ENCODE measurements around the gene QRICH1. TPM values are rescaled to one million over a fixed set of nuclear protein-coding genes. Genes with fewer than 3 reads are reported as not detected.
A peak's percentile ranks its signal among the peaks of the same experiment; 100 is the strongest.

Gene QRICH1
- total and polyA plus RNA-seq, 2 of the 13 experiments (the other 11 are each of a cell fraction or from before 2014, with no cell fraction given): 52.6 to 102 TPM

DNA sequence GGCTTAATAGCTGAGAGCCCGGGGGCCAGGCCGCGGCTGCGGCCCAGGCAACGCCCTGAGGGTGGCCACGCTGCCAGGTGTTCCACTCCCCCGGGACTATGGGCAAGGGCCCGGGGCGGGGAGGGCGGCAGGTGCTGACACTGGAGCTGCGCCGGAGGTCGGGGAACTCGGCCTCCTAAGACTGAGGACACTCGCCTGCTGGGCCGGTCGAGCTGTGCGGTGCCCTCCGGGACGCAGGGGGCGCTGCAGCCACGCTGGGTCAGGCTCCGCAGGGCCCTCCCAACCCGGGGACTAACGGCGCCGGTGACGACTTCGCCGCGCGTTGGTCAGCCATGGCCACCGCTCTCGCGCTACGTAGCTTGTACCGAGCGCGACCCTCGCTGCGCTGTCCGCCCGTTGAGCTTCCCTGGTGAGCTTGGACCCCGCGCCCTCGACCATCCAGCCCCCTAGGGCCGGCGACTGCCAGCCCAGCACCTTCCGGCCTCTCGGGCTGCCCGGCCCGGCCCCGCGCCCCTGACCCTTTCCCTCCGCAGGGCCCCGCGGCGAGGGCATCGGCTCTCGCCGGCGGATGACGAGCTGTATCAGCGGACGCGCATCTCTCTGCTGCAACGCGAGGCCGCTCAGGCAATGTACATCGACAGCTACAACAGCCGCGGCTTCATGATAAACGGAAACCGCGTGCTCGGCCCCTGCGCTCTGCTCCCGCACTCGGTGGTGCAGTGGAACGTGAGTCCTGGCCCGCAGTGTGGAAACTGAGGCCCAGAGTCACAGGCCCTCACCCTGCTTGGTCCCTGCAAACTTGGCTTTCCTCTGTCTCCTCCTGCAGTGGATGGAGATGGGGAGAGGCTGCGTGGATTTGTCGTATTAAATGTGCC, 71.8 kb downstream of the QRICH1 start, which contains the start of gene NDUFAF3 (continued):
- TF ChIP-seq HOXD1 (CRISPR knock-in tag; IDR thresholded peaks at IDR 0.05): peak; percentile 89
- peak; percentile 81; the same call in 1 of the 2 replicates for TF ChIP-seq AKAP8 (CRISPR knock-in tag; IDR thresholded peaks at IDR 0.05)
- TF ChIP-seq NFYB (CRISPR knock-in tag; IDR thresholded peaks at IDR 0.05): no peak; the same call in 1 of the 2 replicates
- TF ChIP-seq ZNF468 (CRISPR knock-in tag; IDR thresholded peaks at IDR 0.05): no peak
- no peak for TF ChIP-seq MBD4 (IDR thresholded peaks at IDR 0.05; ENCODE audit: borderline replicate concordance, low read length)
- no peak for TF ChIP-seq EHMT2 (IDR thresholded peaks at IDR 0.05; ENCODE audit: borderline replicate concordance, low read depth, low read length)
- TF ChIP-seq MEIS1 (CRISPR knock-in tag; IDR thresholded peaks at IDR 0.05; ENCODE audit: borderline replicate concordance): no peak
- TF ChIP-seq FOSL2 (CRISPR knock-in tag; IDR thresholded peaks at IDR 0.05): peak; percentile 44; the same call in 1 of the 2 replicates
- peak; percentile 70; the same call in 1 of the 2 replicates for TF ChIP-seq ZBTB7B (CRISPR knock-in tag; IDR thresholded peaks at IDR 0.05)
- TF ChIP-seq, protein P1, sequence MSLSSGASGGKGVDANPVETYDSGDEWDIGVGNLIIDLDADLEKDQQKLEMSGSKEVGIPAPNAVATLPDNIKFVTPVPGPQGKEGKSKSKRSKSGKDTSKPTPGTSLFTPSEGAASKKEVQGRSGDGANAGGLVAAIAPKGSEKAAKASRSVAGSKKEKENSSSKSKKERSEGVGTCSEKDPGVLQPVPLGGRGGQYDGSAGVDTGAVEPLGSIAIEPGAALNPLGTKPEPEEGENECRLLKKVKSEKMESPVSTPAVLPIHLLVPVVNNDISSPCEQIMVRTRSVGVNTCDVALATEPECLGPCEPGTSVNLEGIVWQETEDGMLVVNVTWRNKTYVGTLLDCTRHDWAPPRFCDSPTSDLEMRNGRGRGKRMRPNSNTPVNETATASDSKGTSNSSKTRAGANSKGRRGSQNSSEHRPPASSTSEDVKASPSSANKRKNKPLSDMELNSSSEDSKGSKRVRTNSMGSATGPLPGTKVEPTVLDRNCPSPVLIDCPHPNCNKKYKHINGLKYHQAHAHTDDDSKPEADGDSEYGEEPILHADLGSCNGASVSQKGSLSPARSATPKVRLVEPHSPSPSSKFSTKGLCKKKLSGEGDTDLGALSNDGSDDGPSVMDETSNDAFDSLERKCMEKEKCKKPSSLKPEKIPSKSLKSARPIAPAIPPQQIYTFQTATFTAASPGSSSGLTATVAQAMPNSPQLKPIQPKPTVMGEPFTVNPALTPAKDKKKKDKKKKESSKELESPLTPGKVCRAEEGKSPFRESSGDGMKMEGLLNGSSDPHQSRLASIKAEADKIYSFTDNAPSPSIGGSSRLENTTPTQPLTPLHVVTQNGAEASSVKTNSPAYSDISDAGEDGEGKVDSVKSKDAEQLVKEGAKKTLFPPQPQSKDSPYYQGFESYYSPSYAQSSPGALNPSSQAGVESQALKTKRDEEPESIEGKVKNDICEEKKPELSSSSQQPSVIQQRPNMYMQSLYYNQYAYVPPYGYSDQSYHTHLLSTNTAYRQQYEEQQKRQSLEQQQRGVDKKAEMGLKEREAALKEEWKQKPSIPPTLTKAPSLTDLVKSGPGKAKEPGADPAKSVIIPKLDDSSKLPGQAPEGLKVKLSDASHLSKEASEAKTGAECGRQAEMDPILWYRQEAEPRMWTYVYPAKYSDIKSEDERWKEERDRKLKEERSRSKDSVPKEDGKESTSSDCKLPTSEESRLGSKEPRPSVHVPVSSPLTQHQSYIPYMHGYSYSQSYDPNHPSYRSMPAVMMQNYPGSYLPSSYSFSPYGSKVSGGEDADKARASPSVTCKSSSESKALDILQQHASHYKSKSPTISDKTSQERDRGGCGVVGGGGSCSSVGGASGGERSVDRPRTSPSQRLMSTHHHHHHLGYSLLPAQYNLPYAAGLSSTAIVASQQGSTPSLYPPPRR (CRISPR knock-in tag; IDR thresholded peaks at IDR 0.05; ENCODE audit: borderline replicate concordance): no peak
- no peak for TF ChIP-seq ZNF720 (CRISPR knock-in tag; IDR thresholded peaks at IDR 0.05)
- TF ChIP-seq ZNF615 (CRISPR knock-in tag; IDR thresholded peaks at IDR 0.05; ENCODE audit: borderline replicate concordance): no peak
- TF ChIP-seq KMT2A (CRISPR knock-in tag; IDR thresholded peaks at IDR 0.05): peak; percentile 94
- peak; percentile 72; the same call in 1 of the 2 replicates for TF ChIP-seq GFI1 (CRISPR knock-in tag; IDR thresholded peaks at IDR 0.05; ENCODE audit: borderline replicate concordance)
- TF ChIP-seq, protein P2, sequence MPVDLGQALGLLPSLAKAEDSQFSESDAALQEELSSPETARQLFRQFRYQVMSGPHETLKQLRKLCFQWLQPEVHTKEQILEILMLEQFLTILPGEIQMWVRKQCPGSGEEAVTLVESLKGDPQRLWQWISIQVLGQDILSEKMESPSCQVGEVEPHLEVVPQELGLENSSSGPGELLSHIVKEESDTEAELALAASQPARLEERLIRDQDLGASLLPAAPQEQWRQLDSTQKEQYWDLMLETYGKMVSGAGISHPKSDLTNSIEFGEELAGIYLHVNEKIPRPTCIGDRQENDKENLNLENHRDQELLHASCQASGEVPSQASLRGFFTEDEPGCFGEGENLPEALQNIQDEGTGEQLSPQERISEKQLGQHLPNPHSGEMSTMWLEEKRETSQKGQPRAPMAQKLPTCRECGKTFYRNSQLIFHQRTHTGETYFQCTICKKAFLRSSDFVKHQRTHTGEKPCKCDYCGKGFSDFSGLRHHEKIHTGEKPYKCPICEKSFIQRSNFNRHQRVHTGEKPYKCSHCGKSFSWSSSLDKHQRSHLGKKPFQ (CRISPR knock-in tag; IDR thresholded peaks at IDR 0.05; ENCODE audit: insufficient replicate concordance): peak; percentile 95
- peak; percentile 94 for TF ChIP-seq YEATS4 (CRISPR knock-in tag; IDR thresholded peaks at IDR 0.05; ENCODE audit: borderline replicate concordance)
- TF ChIP-seq ZNF367 (CRISPR knock-in tag; IDR thresholded peaks at IDR 0.05; ENCODE audit: borderline replicate concordance): peak; percentile 82; the same call in 1 of the 2 replicates
- no peak for TF ChIP-seq RELA (CRISPR knock-in tag; IDR thresholded peaks at IDR 0.05)
- peak; percentile 39 for TF ChIP-seq ATF1 (CRISPR knock-in tag; IDR thresholded peaks at IDR 0.05)
- 0 out of 2 replicates have a peak, but pooled peaks have one; percentile 25 for TF ChIP-seq SIN3A (IDR thresholded peaks at IDR 0.05; ENCODE audit: borderline replicate concordance, low read depth, low read length)
- TF ChIP-seq ZNF891 (CRISPR knock-in tag; IDR thresholded peaks at IDR 0.05): peak; percentile 34; the same call in 1 of the 2 replicates
- no peak for TF ChIP-seq SOX13 (IDR thresholded peaks at IDR 0.05)
- TF ChIP-seq SOX13 (CRISPR knock-in tag; conservative IDR thresholded peaks at IDR 0.05 in 1 of 2, IDR thresholded peaks at IDR 0.05 in 1 of 2): 0 out of 4 replicates have a peak, but pooled peaks of 1 of the 2 experiments have one; percentile 4
- TF ChIP-seq ZFP41 (CRISPR knock-in tag; IDR thresholded peaks at IDR 0.05; ENCODE audit: borderline replicate concordance): peak; percentile 79; the same call in 1 of the 2 replicates

Measured in HepG2 (cell line).